ENCODE results near the gene MPV17.

MPV17 gene

DNA sequence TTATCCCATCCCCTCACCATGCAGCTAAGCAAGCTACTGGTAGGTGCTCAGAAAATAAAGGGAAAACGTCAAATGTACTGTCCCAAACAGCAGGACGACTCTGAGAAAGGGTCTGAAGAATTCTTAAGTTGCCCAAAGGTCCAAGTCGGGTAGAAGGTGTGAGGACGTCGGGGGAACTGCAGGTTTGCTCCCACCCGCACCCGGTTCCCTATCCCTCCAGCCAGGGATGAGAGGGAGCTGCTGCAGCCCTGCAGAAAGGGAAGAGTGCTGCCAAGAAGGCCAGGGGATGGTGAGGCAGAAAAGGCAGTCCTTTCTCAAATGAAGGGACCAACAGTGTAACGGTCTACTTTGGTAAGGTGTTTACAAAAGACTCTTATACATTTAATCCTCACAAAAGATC lies 7.8 kb downstream of the MPV17 start:
- peaks cover 7% of the 10 kb centered on the region for H3K36me3 ChIP-seq (ENCODE audit: control insufficient read depth, insufficient read depth, low read length)
- no peaks in the 10 kb centered on the region for H3K27me3 ChIP-seq (ENCODE audit: control insufficient read depth, insufficient read depth, low read length)
- no peak overlapping the region for H3K27ac ChIP-seq (ENCODE audit: low read depth, low read length)
- H3K4me1 ChIP-seq (ENCODE audit: control insufficient read depth, insufficient read depth, low read length), result no peaks in the 10 kb centered on the region
- H3K9ac ChIP-seq (ENCODE audit: low read length), result no peak overlapping the region
- H3K4me3 ChIP-seq (ENCODE audit: low read length), result no peak overlapping the region

DNA sequence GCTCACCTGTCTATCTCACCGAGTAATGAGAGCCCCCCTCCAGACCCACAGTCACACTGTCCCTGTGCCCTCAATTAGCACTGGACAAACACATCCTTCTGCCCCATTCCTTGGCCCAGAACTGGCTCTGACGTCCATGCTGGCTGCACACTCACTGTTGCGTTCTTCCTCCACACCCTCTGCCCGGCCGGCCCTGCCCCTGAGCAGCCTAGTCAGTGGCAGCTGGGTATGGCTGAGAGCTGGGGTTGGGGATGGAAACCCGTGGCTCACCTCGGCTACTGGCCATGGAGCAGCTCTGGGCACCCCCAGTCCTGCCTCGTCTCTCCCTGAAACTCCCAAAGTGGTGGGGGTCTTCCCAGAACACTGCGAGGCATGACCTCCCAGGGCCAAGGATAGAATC lies 8.2 kb downstream of the MPV17 start:
- H3K9ac ChIP-seq (ENCODE audit: low read length), result no peak overlapping the region
- H3K36me3 ChIP-seq (ENCODE audit: control insufficient read depth, insufficient read depth, low read length), result peaks cover 7% of the 10 kb centered on the region
- no peak overlapping the region for H3K4me3 ChIP-seq (ENCODE audit: low read length)
- H3K27me3 ChIP-seq (ENCODE audit: control insufficient read depth, insufficient read depth, low read length), result no peaks in the 10 kb centered on the region
- no peaks in the 10 kb centered on the region for H3K4me1 ChIP-seq (ENCODE audit: control insufficient read depth, insufficient read depth, low read length)
- H3K27ac ChIP-seq (ENCODE audit: low read depth, low read length), result no peak overlapping the region

DNA sequence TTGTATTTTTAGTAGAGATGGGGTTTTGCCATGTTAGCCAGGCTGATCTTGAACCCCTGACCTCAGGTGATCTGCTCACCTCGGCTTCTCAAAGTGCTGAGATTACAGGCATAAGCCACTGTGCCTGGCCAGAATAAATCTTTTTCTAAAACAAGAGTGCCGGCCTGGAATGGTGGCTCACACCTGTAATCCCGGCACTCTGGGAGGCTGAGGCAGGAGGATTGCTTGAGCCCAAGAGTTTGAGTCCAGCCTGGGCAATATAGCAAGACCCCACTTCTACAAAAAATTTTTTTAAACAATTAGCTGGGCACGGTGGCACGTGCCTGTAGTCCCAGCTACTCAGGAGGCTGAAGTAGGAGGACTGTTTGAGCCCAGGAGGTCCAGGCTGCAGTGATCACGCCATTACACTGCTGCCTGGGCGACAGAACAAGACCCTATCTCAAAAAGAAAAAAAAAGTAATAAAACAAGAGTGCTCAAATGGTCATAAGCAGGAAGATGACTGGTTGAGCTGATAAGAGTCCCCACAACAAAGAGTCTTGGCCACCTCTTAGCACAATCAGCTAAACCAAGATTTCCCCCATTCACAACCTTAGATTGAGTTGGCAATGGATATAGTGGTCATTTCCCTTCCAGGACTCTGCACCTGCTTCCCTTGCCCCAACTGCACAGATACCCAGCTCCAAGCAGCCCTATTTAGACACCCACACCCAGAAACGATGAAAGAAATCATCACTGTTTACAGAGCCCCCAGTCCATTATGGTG lies 8.8 kb downstream of the MPV17 start:
- Histone ChIP-seq H3K4me3 (ENCODE audit: low read length) (no peak overlapping the region), H3K27ac (ENCODE audit: low read depth, low read length) (no peak overlapping the region), H3K9ac (ENCODE audit: low read length) (no peak overlapping the region), H3K36me3 (ENCODE audit: control insufficient read depth, insufficient read depth, low read length) (peaks cover 7% of the 10 kb centered on the region), H3K4me1 (ENCODE audit: control insufficient read depth, insufficient read depth, low read length) (no peaks in the 10 kb centered on the region), H3K27me3 (ENCODE audit: control insufficient read depth, insufficient read depth, low read length) (no peaks in the 10 kb centered on the region)

DNA sequence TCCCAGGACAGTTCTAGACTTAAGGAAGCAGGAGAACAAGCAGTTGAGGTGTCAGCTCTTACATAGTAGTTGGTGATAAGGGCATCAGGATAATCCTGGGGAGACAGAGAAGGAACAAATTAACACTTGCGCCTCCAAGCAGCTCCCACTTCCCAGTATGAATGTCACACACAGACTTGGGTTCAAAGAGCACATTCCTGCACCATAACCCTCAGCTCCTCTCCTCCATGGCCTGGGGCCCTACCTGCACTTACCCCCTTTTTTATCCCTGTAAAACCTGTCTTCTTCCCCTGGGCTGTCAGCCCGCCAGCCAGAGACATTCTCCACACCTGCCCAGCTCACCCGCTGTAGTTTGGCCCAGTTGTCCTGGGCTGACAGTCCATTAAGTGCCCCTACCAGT lies 10.7 kb downstream of the MPV17 start:
- no peaks in the 10 kb centered on the region for H3K4me1 ChIP-seq (ENCODE audit: control insufficient read depth, insufficient read depth, low read length)
- peaks cover 13% of the 10 kb centered on the region for H3K27me3 ChIP-seq (ENCODE audit: control insufficient read depth, insufficient read depth, low read length)
- no peak overlapping the region for H3K9ac ChIP-seq (ENCODE audit: low read length)
- H3K36me3 ChIP-seq (ENCODE audit: control insufficient read depth, insufficient read depth, low read length), result peaks cover 7% of the 10 kb centered on the region
- no peak overlapping the region for H3K4me3 ChIP-seq (ENCODE audit: low read length)
- no peak overlapping the region for H3K27ac ChIP-seq (ENCODE audit: low read depth, low read length)

DNA sequence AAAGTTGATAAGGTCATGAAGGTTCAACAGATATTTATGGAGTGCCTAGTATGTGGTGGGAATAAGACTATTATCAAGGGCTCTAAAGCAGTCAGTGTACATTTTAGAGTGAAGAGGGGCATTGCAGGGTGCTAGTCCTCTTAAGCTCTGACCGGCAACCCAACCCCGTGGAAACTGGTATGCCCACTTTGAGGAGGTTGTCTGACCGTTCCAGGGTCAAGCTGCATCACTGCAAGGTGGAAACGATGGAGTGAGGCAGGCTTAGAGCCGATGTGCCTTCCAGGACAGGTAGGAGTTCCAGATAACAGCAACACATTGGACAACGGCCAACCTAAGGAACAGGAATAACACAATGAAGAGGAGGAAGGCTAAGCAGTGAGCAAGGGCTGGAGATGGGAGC lies 13.2 kb downstream of the MPV17 start:
- peaks cover 37% of the 10 kb centered on the region for H3K27me3 ChIP-seq (ENCODE audit: control insufficient read depth, insufficient read depth, low read length)
- no peaks in the 10 kb centered on the region for H3K4me1 ChIP-seq (ENCODE audit: control insufficient read depth, insufficient read depth, low read length)
- H3K9ac ChIP-seq (ENCODE audit: low read length), result no peak overlapping the region
- H3K27ac ChIP-seq (ENCODE audit: low read depth, low read length), result no peak overlapping the region
- peaks cover 7% of the 10 kb centered on the region for H3K36me3 ChIP-seq (ENCODE audit: control insufficient read depth, insufficient read depth, low read length)
- no peak overlapping the region for H3K4me3 ChIP-seq (ENCODE audit: low read length)

DNA sequence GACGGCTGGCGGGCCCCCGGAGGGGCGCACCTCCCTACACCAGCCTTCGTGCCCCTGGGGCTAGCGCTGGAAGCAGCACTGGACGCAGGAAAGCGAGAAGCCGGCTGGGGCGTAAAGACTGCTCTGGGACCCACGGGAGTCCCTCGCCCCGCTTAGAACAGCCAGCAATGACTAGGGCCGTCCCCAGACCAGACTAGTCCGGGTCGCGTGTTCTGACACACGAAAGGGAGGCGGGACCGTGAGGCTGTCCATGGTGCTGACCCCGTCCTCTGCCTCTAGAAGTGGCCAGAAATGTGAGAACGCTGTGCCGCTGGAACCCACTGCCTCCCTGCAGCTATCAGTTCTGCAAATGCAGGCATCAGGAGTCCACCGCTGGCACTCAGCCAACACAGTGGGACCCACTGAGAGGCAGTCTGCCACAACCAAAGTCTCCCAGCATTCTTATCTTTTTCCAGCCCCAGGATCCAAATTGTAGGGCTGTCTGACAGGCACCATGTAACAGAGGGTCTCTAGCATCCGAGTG lies 14.5 kb downstream of the MPV17 start, which contains the start of gene UCN:
Gene UCN, minus strand, starts transcription at position 87 of the 523 bp plus-strand sequence. CDS start 550 bp downstream, outside the sequence.
- Histone ChIP-seq H3K27ac (ENCODE audit: low read depth, low read length) (no peak within 1 kb of the TSS), H3K36me3 (ENCODE audit: control insufficient read depth, insufficient read depth, low read length) (peaks cover 7% of the 10 kb centered on the region), H3K27me3 (ENCODE audit: control insufficient read depth, insufficient read depth, low read length) (peaks cover 38% of the 10 kb centered on the region), H3K4me3 (ENCODE audit: low read length) (no peak within 1 kb of the TSS), H3K4me1 (ENCODE audit: control insufficient read depth, insufficient read depth, low read length) (no peaks in the 10 kb centered on the region), H3K9ac (ENCODE audit: low read length) (no peak within 1 kb of the TSS)

DNA sequence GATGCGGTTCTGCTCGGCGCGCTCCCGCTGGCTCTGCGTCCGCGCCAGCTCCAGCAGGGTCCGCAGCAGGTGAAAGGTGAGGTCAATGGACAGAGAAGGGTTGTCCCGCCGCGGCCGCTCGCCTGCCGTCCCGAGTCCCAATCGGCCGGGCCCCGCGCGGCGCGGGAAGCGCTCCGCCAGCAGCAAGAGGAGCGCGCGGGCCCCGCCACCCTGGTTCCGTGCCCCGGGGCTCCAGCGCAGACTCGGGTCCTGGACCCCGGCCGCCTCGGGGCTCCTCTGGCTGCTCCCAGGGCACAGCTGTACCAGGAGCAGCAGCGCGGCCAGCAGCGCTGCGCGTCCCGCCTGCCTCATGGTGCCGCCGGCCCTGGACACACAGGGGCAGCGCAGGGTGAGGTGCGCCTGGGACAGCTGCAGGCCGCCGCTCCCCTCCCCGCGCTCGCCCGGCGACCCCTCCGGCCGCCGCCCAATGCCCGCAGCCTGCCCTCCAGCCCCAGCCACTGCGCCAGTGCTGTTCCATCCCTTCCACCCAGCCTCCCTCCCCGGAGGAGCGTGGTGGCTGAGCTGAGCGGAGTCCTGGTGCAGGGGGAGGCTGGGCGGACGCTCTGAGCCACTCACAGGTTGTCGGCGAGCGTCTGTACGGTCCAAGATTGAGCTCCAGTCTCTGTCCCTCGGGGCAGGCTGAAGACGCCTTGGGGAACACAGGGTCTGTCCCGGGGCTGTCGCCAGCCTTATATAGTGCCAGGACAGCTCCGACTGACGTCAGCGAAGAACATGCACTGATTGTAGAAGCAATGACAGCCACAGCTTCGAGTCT lies 15.1 kb downstream of the MPV17 start:
- H3K4me3 ChIP-seq (ENCODE audit: low read length), result no peak overlapping the region
- no peak overlapping the region for H3K9ac ChIP-seq (ENCODE audit: low read length)
- no peaks in the 10 kb centered on the region for H3K4me1 ChIP-seq (ENCODE audit: control insufficient read depth, insufficient read depth, low read length)
- no peak overlapping the region for H3K27ac ChIP-seq (ENCODE audit: low read depth, low read length)
- H3K36me3 ChIP-seq (ENCODE audit: control insufficient read depth, insufficient read depth, low read length), result peaks cover 7% of the 10 kb centered on the region
- H3K27me3 ChIP-seq (ENCODE audit: control insufficient read depth, insufficient read depth, low read length), result peaks cover 38% of the 10 kb centered on the region

DNA sequence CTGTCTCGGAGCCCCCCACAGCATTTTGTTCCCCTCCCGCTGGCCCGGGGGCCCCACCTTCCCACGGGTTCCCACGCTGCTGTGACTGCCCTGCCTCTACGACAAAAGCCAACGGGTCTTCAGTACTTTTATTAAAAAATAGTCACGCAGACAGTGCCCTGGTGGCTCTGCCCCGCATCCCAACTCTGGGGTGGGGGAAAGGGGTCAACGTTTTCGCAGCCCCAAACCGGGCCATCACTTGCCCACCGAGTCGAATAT lies 15.7 kb downstream of the MPV17 start:
- Histone ChIP-seq H3K27me3 (ENCODE audit: control insufficient read depth, insufficient read depth, low read length) (peaks cover 38% of the 10 kb centered on the region), H3K4me1 (ENCODE audit: control insufficient read depth, insufficient read depth, low read length) (no peaks in the 10 kb centered on the region), H3K4me3 (ENCODE audit: low read length) (no peak overlapping the region), H3K9ac (ENCODE audit: low read length) (no peak overlapping the region), H3K27ac (ENCODE audit: low read depth, low read length) (no peak overlapping the region), H3K36me3 (ENCODE audit: control insufficient read depth, insufficient read depth, low read length) (peaks cover 7% of the 10 kb centered on the region)

DNA sequence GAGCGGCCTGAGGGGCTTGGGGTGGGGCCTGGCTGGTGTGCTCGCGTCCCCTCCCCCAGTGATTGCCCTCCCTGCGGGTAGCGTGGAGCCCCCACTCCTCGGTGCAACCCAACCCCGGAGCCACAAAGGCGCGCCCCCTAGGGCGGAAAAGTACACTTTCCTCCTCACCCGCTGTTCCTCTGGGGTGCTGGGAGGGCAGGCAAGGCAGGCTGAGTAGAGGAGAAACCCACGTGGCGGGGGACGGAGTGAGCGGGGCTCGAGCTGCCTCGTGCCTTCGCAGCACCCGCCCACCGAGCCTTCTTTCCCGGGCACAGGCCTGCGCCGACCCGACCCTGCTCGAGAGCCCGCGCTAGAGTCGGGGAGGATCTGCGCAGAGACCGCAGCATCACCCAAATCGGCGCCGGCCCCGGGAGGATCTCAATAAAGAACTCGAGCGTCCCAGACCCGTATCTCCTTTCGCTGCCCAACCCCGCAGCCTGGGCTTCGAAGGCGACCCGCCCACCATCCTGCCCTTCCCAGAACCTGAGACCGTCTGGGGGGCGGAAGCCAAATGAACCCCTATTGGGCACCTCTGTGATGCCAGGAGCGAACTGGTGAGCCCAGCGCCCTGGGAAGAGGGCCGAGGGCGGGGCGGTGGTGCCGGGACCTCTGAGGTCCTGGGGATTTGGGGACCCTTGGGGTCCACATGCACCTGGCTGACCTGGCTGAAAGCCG lies 16.2 kb downstream of the MPV17 start:
- H3K9ac ChIP-seq (ENCODE audit: low read length), result no peak overlapping the region
- peak overlapping the region; percentile 19 for H3K4me3 ChIP-seq (ENCODE audit: low read length)
- peaks cover 6% of the 10 kb centered on the region for H3K36me3 ChIP-seq (ENCODE audit: control insufficient read depth, insufficient read depth, low read length)
- no peaks in the 10 kb centered on the region for H3K4me1 ChIP-seq (ENCODE audit: control insufficient read depth, insufficient read depth, low read length)
- H3K27me3 ChIP-seq (ENCODE audit: control insufficient read depth, insufficient read depth, low read length), result peaks cover 38% of the 10 kb centered on the region
- no peak overlapping the region for H3K27ac ChIP-seq (ENCODE audit: low read depth, low read length)

DNA sequence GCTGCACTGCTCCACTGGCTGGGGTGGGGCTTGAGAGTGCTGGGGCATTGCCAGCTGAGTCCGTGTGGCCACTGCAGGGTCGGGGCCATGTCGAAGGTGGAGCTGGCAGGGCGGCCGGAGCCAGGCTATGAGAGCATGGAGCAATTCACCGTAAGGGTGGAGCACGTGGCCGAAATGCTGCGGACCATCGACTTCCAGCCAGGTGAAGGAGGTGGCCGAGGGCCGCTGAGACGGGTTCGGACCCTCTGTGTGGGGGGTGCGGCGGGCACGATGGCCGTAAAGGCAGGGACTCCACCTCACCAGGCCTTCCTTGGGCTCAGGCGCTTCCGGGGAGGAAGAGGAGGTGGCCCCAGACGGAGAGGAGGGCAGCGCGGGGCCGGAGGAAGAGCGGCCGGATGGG lies 16.8 kb downstream of the MPV17 start:
- Histone ChIP-seq H3K4me1 (ENCODE audit: control insufficient read depth, insufficient read depth, low read length) (no peaks in the 10 kb centered on the region), H3K36me3 (ENCODE audit: control insufficient read depth, insufficient read depth, low read length) (no peaks in the 10 kb centered on the region), H3K4me3 (ENCODE audit: low read length) (peak overlapping the region; percentile 19), H3K27me3 (ENCODE audit: control insufficient read depth, insufficient read depth, low read length) (peaks cover 38% of the 10 kb centered on the region), H3K27ac (ENCODE audit: low read depth, low read length) (no peak overlapping the region), H3K9ac (ENCODE audit: low read length) (no peak overlapping the region)

DNA sequence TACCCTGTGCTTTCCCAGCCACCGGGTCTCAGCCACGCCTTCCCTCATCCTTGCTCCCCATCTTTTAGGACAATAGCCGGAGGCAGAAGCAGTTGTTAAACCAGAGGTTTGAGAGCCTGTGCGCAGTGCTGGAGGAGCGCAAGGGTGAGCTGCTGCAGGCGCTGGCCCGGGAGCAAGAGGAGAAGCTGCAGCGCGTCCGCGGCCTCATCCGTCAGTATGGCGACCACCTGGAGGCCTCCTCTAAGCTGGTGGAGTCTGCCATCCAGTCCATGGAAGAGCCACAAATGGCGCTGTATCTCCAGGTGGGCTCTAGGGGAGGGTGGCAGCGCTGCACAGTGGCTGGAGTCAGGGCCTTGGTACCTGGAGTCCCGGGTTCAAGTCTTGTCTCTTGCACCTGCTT lies 17.4 kb downstream of the MPV17 start:
- no peaks in the 10 kb centered on the region for H3K4me1 ChIP-seq (ENCODE audit: control insufficient read depth, insufficient read depth, low read length)
- no peak overlapping the region for H3K9ac ChIP-seq (ENCODE audit: low read length)
- H3K4me3 ChIP-seq (ENCODE audit: low read length), result no peak overlapping the region
- H3K27ac ChIP-seq (ENCODE audit: low read depth, low read length), result no peak overlapping the region
- peaks cover 38% of the 10 kb centered on the region for H3K27me3 ChIP-seq (ENCODE audit: control insufficient read depth, insufficient read depth, low read length)
- no peaks in the 10 kb centered on the region for H3K36me3 ChIP-seq (ENCODE audit: control insufficient read depth, insufficient read depth, low read length)

DNA sequence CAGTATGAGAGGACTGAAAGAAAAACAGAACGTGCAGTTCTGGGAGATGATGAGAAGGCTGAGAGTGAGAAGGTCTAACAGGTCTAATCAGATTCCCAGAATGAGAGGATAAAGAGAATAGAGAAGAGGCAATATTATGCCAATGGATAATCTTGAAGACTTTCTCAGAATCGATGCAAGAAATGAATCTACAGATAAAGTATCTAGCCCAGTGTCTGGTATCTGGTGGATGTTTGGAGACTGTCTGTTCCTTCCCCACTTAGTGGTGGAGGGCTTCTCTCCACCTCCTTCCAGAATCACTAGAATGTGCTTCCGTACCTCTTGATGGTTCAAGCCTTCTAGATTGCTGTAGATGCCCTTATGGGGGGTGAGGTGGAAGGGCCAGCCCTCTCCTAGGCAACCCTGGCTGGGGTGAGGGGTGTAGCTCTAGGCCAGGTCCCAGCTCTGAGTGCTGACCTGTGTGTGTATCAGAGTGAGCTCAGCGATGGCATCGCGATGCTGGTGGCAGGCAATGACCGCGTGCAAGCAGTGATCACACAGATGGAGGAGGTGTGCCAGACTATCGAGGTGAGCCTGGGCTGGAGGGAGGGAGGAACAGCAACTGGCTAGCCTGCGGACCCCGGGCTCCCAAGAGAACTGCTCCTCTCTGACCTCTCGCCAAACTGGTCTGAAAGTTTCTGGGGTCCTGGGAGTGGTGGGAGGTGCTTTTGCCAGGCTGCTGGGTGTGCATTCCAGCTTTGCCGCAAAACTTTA lies 18.2 kb downstream of the MPV17 start:
- Histone ChIP-seq H3K9ac (ENCODE audit: low read length) (no peak overlapping the region), H3K4me1 (ENCODE audit: control insufficient read depth, insufficient read depth, low read length) (no peaks in the 10 kb centered on the region), H3K27ac (ENCODE audit: low read depth, low read length) (no peak overlapping the region), H3K36me3 (ENCODE audit: control insufficient read depth, insufficient read depth, low read length) (no peaks in the 10 kb centered on the region), H3K27me3 (ENCODE audit: control insufficient read depth, insufficient read depth, low read length) (peaks cover 38% of the 10 kb centered on the region), H3K4me3 (ENCODE audit: low read length) (no peak overlapping the region)

Data from rectal smooth muscle tissue (tissue), 1 donor.